HEK293 (cell line): ENCODE measurements around the gene RAMP3.

Source experiments
- GLI2 ChIP-seq: fragments of 450-650 bp; formaldehyde crosslinking; IDR thresholded peaks from 2 replicates; pipeline ENCODE4; 2017; ENCODE audit warnings: missing biosample characterization, missing genetic modification characterization, low read depth, borderline replicate concordance
- HOXA7 ChIP-seq: sonication (generic); formaldehyde crosslinking; IDR thresholded peaks from 2 replicates; pipeline ENCODE4 v1.8.1; 2022; ENCODE audit warnings: missing genetic modification reagents, borderline replicate concordance
- MYNN ChIP-seq: fragments of 450-650 bp; formaldehyde crosslinking; IDR thresholded peaks from 2 replicates; pipeline ENCODE4 v1.5.1; 2016; ENCODE audit warnings: missing biosample characterization, missing genetic modification characterization, borderline replicate concordance
- MZF1 ChIP-seq: fragments of 450-650 bp; formaldehyde crosslinking; IDR thresholded peaks from 2 replicates; pipeline ENCODE4 v1.5.1; 2017; ENCODE audit warnings: missing biosample characterization, missing genetic modification characterization, borderline replicate concordance
- PRDM4 ChIP-seq: fragments of 450-650 bp; formaldehyde crosslinking; IDR thresholded peaks from 2 replicates; pipeline ENCODE4 v1.5.1; 2017; ENCODE audit warnings: missing biosample characterization, missing genetic modification characterization
- PRDM6 ChIP-seq: fragments of 450-650 bp; formaldehyde crosslinking; IDR thresholded peaks from 2 replicates; pipeline ENCODE4 v1.5.1; 2017; ENCODE audit warnings: missing biosample characterization, missing genetic modification characterization
- SCRT1 ChIP-seq: fragments of 450-650 bp; formaldehyde crosslinking; IDR thresholded peaks from 2 replicates; pipeline ENCODE4 v1.5.1; 2016; ENCODE audit warnings: missing biosample characterization, missing genetic modification characterization, borderline replicate concordance
- WT1 ChIP-seq: fragments of 450-650 bp; formaldehyde crosslinking; IDR thresholded peaks from 2 replicates; pipeline ENCODE4 v1.5.1; 2016; ENCODE audit warnings: missing biosample characterization, missing genetic modification characterization
- ZBTB20 ChIP-seq: fragments of 450-650 bp; formaldehyde crosslinking; IDR thresholded peaks from 2 replicates; pipeline ENCODE4 v1.5.1; 2016; ENCODE audit warnings: missing biosample characterization, missing genetic modification characterization
- ZBTB26 ChIP-seq: fragments of 450-650 bp; formaldehyde crosslinking; optimal IDR thresholded peaks from 2 replicates; pipeline ENCODE3; 2016; ENCODE audit warnings: missing biosample characterization, mild to moderate bottlenecking, missing genetic modification characterization
- ZBTB48 ChIP-seq: fragments of 450-650 bp; formaldehyde crosslinking; IDR thresholded peaks from 2 replicates; pipeline ENCODE4 v1.5.1; 2016; ENCODE audit warnings: missing biosample characterization, missing genetic modification characterization
- ZBTB49 ChIP-seq: fragments of 450-650 bp; formaldehyde crosslinking; IDR thresholded peaks from 2 replicates; pipeline ENCODE4 v1.5.1; 2016; ENCODE audit warnings: missing biosample characterization, missing genetic modification characterization, low read depth
- ZFP3 ChIP-seq: fragments of 450-650 bp; formaldehyde crosslinking; IDR thresholded peaks from 2 replicates; pipeline ENCODE4 v1.5.1; 2016; ENCODE audit warnings: low read depth, missing biosample characterization, missing genetic modification characterization
- ZNF112 ChIP-seq: fragments of 450-650 bp; formaldehyde crosslinking; IDR thresholded peaks from 2 replicates; pipeline ENCODE4 v1.5.0; 2017; ENCODE audit warnings: missing biosample characterization, missing genetic modification characterization
- ZNF133 ChIP-seq: fragments of 450-650 bp; formaldehyde crosslinking; IDR thresholded peaks from 2 replicates; pipeline ENCODE4 v1.5.1; 2016; ENCODE audit warnings: missing biosample characterization, missing genetic modification characterization
- ZNF169 ChIP-seq: fragments of 450-650 bp; formaldehyde crosslinking; IDR thresholded peaks from 2 replicates; pipeline ENCODE4 v1.5.1; 2016; ENCODE audit warnings: missing biosample characterization, missing genetic modification characterization
- ZNF202 ChIP-seq: fragments of 450-650 bp; formaldehyde crosslinking; IDR thresholded peaks from 2 replicates; pipeline ENCODE4 v1.5.1; 2016; ENCODE audit warnings: missing biosample characterization, missing genetic modification characterization, borderline replicate concordance
- ZNF311 ChIP-seq: fragments of 450-650 bp; formaldehyde crosslinking; IDR thresholded peaks from 2 replicates; pipeline ENCODE4 v1.5.1; 2017; ENCODE audit warnings: missing biosample characterization, missing genetic modification characterization, borderline replicate concordance
- ZNF404 ChIP-seq: fragments of 450-650 bp; formaldehyde crosslinking; IDR thresholded peaks from 2 replicates; pipeline ENCODE4 v1.5.1; 2017; ENCODE audit warnings: missing biosample characterization, missing genetic modification characterization
- ZNF416 ChIP-seq: fragments of 450-650 bp; formaldehyde crosslinking; IDR thresholded peaks from 2 replicates; pipeline ENCODE4 v1.5.1; 2016; ENCODE audit warnings: missing biosample characterization, missing genetic modification characterization
- ZNF426 ChIP-seq: fragments of 450-650 bp; formaldehyde crosslinking; IDR thresholded peaks from 2 replicates; pipeline ENCODE4 v1.5.1; 2017; ENCODE audit warnings: missing biosample characterization, missing genetic modification characterization, mild to moderate bottlenecking, inconsistent platforms, moderate library complexity
- ZNF548 ChIP-seq: fragments of 450-650 bp; formaldehyde crosslinking; IDR thresholded peaks from 2 replicates; pipeline ENCODE4 v1.5.1; 2016; ENCODE audit warnings: missing biosample characterization, missing genetic modification characterization
- ZNF555 ChIP-seq: fragments of 450-650 bp; formaldehyde crosslinking; conservative IDR thresholded peaks from 2 replicates; pipeline ENCODE4 v1.5.1; 2017; ENCODE audit warnings: missing biosample characterization, mild to moderate bottlenecking, missing genetic modification characterization, inconsistent platforms
- ZNF561 ChIP-seq: fragments of 450-650 bp; IDR thresholded peaks from 2 replicates; pipeline ENCODE4 v1.5.1; 2018; ENCODE audit warnings: missing biosample characterization, missing genetic modification characterization, borderline replicate concordance
- ZNF596 ChIP-seq: fragments of 450-650 bp; IDR thresholded peaks from 2 replicates; pipeline ENCODE4 v1.5.0; 2018; ENCODE audit warnings: missing biosample characterization, mild to moderate bottlenecking, missing genetic modification characterization, moderate library complexity
- ZNF600 ChIP-seq: fragments of 450-650 bp; formaldehyde crosslinking; IDR thresholded peaks from 2 replicates; pipeline ENCODE4 v1.5.1; 2016; ENCODE audit warnings: missing biosample characterization, missing genetic modification characterization
- ZNF623 ChIP-seq: fragments of 450-650 bp; formaldehyde crosslinking; IDR thresholded peaks from 2 replicates; pipeline ENCODE4 v1.5.1; 2016; ENCODE audit warnings: missing biosample characterization, missing genetic modification characterization
- ZNF677 ChIP-seq: fragments of 450-650 bp; IDR thresholded peaks from 2 replicates; pipeline ENCODE4 v1.5.0; 2018; ENCODE audit warnings: missing biosample characterization, mild to moderate bottlenecking, missing genetic modification characterization, moderate library complexity
- ZNF747 ChIP-seq: fragments of 450-650 bp; formaldehyde crosslinking; IDR thresholded peaks from 2 replicates; pipeline ENCODE4 v1.5.1; 2016; ENCODE audit warnings: missing biosample characterization, missing genetic modification characterization
- ZNF792 ChIP-seq: fragments of 450-650 bp; formaldehyde crosslinking; IDR thresholded peaks from 2 replicates; pipeline ENCODE4 v1.5.1; 2016; ENCODE audit warnings: missing biosample characterization, missing genetic modification characterization
- ZSCAN18 ChIP-seq: fragments of 450-650 bp; formaldehyde crosslinking; IDR thresholded peaks from 2 replicates; pipeline ENCODE4 v1.5.1; 2016; ENCODE audit warnings: missing biosample characterization, missing genetic modification characterization

RAMP3 gene

GRCh38 chr7:45111298-45112223, 46.0 kb upstream of the RAMP3 start, which contains the start of gene TBRG4 (continued):
- TF ChIP-seq ZBTB49 (tag by site-specific recombination) (no peak), PRDM4 (tag by site-specific recombination) (no peak), ZNF169 (no peak), ZSCAN18 (tag by site-specific recombination) (no peak), ZNF548 (no peak), ZNF404 (tag by site-specific recombination) (no peak), MZF1 (tag by site-specific recombination) (no peak), ZNF561 (tag by site-specific recombination) (0 out of 2 replicates have a peak, but pooled peaks have one; percentile 44), ZNF426 (tag by site-specific recombination) (no peak), ZNF112 (tag by site-specific recombination) (no peak), ZNF133 (tag by site-specific recombination) (no peak), ZNF747 (tag by site-specific recombination) (no peak), SCRT1 (tag by site-specific recombination) (no peak), ZNF623 (tag by site-specific recombination) (no peak), ZFP3 (tag by site-specific recombination) (no peak), MYNN (tag by site-specific recombination) (0 out of 2 replicates have a peak, but pooled peaks have one; percentile 13), ZNF677 (tag by site-specific recombination) (no peak), ZBTB26 (tag by site-specific recombination) (peak; percentile 97), ZNF792 (tag by site-specific recombination) (no peak), PRDM6 (tag by site-specific recombination) (no peak), ZNF555 (tag by site-specific recombination) (no peak), ZNF311 (tag by site-specific recombination) (no peak), ZNF416 (tag by site-specific recombination) (no peak), HOXA7 (CRISPR knock-in tag) (no peak), ZNF596 (tag by site-specific recombination) (no peak), GLI2 (tag by site-specific recombination) (no peak), ZBTB20 (peak; percentile 68; the same call in 1 of the 2 replicates), ZNF202 (tag by site-specific recombination) (no peak), ZBTB48 (tag by site-specific recombination) (peak; percentile 66; the same call in 1 of the 2 replicates), WT1 (tag by site-specific recombination) (no peak), ZNF600 (tag by site-specific recombination) (peak; percentile 85)
